Right ventricle myocardium superior (tissue), 1 donor: ENCODE data around the gene TTC9. TPM values are rescaled to one million over a fixed set of nuclear protein-coding genes. Genes with fewer than 3 reads are reported as not detected.

Source experiments
- total RNA-seq: library from RNA; stranded (reverse); fragmentation: NEBNext Ultra II Directional; extraction: Animal tissue kit (Norgen Biotek cat#: 25700); gene quantifications from one replicate; pipeline ENCODE4 v1.2.1, GENCODE V29; 2021
- donor health status: DM: no; HTN: yes; CAD: no; lungs with severe emphysema.

The TTC9 gene
- total RNA-seq, 1 donor from 2014 or later = 0.91 TPM

Other genes starting within 250 kb of the TTC9 start
- 54.8 TPM for gene SYNJ2BP, start 224.8 kb upstream of the TTC9 start, total RNA-seq
- 0.48 TPM for gene ADAM21, start 189.7 kb upstream of the TTC9 start, total RNA-seq
- 0.40 TPM for gene ADAM20, start 106.9 kb upstream of the TTC9 start, total RNA-seq
- gene MED6, start 41.3 kb upstream of the TTC9 start, total RNA-seq = 17.7 TPM
- gene MAP3K9, start 167.6 kb downstream of the TTC9 start, total RNA-seq = 1.4 TPM